HFF-Myc (cell line): ENCODE results near the gene CTPS2.

Experiments
- DNase-seq: peaks from one replicate; pipeline ENCODE4 v3.0.0-alpha.2; 2011; ENCODE audit warnings: low read depth; ENCODE audit errors: extremely low read depth
- H3K4me3 ChIP-seq: replicated peaks from 2 replicates; pipeline ENCODE4 v1.5.1; 2011; ENCODE audit warnings: low read depth, mild to moderate bottlenecking, control low read depth, low read length
- CTCF ChIP-seq: IDR thresholded peaks from 2 replicates; pipeline ENCODE4 v1.5.1; 2012; ENCODE audit warnings: mild to moderate bottlenecking, low read depth, low read length, control low read depth; ENCODE audit errors: missing control alignments

Gene CTPS2

DNA sequence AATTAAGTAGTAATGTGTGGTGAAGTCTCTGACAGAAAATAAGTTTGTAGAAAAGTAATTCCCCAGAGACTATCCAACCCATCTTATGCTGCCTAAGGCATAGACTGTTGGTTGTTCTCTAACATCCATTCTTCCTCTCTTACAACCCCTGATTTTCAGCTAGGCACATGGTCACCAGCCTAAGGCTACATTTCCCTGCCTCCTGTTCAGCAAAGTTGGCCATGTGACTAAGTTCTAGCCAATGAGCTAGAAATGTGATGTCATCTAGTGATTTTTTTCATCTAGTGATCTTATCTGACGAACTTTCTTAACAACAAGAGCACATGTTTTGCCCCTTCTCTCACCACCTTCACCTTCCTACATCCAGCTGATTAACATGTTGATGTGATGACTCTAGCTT lies 164.8 kb downstream of the CTPS2 start:
- TF ChIP-seq CTCF: no peak
- H3K4me3 ChIP-seq: no peak overlapping the region
- no peak for DNase-seq

DNA sequence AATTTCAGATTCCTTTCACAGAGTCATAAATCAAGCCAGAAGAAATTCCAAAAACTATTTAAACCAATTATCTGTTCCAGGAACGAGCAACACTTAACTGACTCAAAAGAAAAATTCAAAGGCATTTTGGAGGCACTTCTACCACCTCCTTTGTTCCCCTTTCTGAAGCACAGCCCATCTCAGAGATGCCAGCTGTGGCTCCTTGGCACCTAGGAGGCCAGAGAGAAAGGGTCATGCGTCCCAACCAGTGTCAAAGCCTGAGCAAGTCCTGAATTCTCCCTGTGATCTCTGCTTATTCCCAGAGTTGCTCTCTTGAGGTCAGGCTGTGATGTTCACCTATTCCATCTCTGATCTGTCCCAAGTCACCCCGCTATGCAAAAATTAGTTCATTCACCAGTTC lies 167.5 kb downstream of the CTPS2 start:
- TF ChIP-seq CTCF: no peak
- no peak for DNase-seq
- no peak overlapping the region for H3K4me3 ChIP-seq
